Kasumi-1 (cell line): ENCODE data around the gene C12orf57.

ENCODE experiments used
- DNase-seq, 2 experiments: peaks; one replicate each; lab custom pipeline; 2025; lab: John Stamatoyannopoulos, UW

The C12orf57 gene

GRCh38 chr12:6953442-6954315, 9.9 kb downstream of the C12orf57 start:
- DNase-seq = peak; percentile 82 to 87

- no peak for DNase-seq
Measured at GRCh38 chr12:6954316-6955107, 10.7 kb downstream of the C12orf57 start.

- no peak for DNase-seq
Measured at GRCh38 chr12:6955108-6956020, 11.5 kb downstream of the C12orf57 start.

- no peak for DNase-seq
Measured at GRCh38 chr12:6956021-6956727, 12.4 kb downstream of the C12orf57 start.

GRCh38 chr12:6957151-6957701, 13.4 kb downstream of the C12orf57 start:
- no peak for DNase-seq

- DNase-seq = no peak
Measured at GRCh38 chr12:6957741-6958608, 14.2 kb downstream of the C12orf57 start.

GRCh38 chr12:6958609-6959057, 14.8 kb downstream of the C12orf57 start:
- DNase-seq = peak; percentile 28 to 35

- DNase-seq = peak; percentile 59 to 72
Measured at GRCh38 chr12:6959058-6959804, 15.4 kb downstream of the C12orf57 start.

GRCh38 chr12:6959805-6960592, 16.2 kb downstream of the C12orf57 start:
- no peak for DNase-seq

GRCh38 chr12:6960593-6961277, 16.9 kb downstream of the C12orf57 start:
- DNase-seq = peak in 1 of 2 experiments; percentile 5

- no peak for DNase-seq
Measured at GRCh38 chr12:6961278-6961694, 17.5 kb downstream of the C12orf57 start.

- DNase-seq = peak; percentile 49 to 56
Measured at GRCh38 chr12:6961695-6962284, 18.0 kb downstream of the C12orf57 start.

- no peak for DNase-seq
Measured at GRCh38 chr12:6962285-6963015, 18.6 kb downstream of the C12orf57 start.

- DNase-seq = no peak
Measured at GRCh38 chr12:6963016-6963731, 19.4 kb downstream of the C12orf57 start.

- DNase-seq = no peak
Measured at GRCh38 chr12:6963791-6964413, 20.1 kb downstream of the C12orf57 start.
